Measurements from ENCODE around the gene LOXL1. TPM values are rescaled to one million over a fixed set of nuclear protein-coding genes. Genes with fewer than 3 reads are reported as not detected.

The LOXL1 gene
- total RNA-seq, 1 donor from 2014 or later: 31.9 TPM

DNA sequence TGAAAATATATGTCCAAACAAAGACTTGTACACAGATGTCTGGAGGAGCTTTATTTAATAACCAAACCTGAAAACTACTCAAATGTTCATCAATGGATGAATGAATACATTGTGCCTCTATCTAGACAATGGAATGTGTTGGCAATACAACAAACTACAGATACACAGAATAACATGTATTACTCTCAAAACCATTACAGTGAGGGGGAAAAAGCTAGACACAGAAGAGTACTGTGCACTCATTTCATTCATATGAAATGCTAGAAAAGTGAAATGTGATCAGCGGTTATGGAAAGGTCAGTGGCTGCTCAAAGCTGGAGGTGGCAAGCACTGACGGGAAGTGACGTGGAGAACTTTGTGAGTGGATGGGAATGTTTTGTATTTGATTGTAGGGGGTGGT lies 52.6 kb downstream of the LOXL1 start:
- intact Hi-C loops (cut with micrococcal nuclease): no loop called here
- Histone ChIP-seq H3K36me3 (no peaks in the 10 kb centered on the region), H3K4me3 (no peak overlapping the region), H3K4me1 (peaks cover 34% of the 10 kb centered on the region), H3K9me3 (replicated peaks) (no peaks in the 10 kb centered on the region), H3K27me3 (ENCODE audit: low read depth) (no peaks in the 10 kb centered on the region), H3K27ac (replicated peaks) (no peak overlapping the region)
- TF ChIP-seq, protein P1, sequence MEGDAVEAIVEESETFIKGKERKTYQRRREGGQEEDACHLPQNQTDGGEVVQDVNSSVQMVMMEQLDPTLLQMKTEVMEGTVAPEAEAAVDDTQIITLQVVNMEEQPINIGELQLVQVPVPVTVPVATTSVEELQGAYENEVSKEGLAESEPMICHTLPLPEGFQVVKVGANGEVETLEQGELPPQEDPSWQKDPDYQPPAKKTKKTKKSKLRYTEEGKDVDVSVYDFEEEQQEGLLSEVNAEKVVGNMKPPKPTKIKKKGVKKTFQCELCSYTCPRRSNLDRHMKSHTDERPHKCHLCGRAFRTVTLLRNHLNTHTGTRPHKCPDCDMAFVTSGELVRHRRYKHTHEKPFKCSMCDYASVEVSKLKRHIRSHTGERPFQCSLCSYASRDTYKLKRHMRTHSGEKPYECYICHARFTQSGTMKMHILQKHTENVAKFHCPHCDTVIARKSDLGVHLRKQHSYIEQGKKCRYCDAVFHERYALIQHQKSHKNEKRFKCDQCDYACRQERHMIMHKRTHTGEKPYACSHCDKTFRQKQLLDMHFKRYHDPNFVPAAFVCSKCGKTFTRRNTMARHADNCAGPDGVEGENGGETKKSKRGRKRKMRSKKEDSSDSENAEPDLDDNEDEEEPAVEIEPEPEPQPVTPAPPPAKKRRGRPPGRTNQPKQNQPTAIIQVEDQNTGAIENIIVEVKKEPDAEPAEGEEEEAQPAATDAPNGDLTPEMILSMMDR (IDR thresholded peaks at IDR 0.05; ENCODE audit: borderline replicate concordance): no peak
- DNase-seq: no peak

DNA sequence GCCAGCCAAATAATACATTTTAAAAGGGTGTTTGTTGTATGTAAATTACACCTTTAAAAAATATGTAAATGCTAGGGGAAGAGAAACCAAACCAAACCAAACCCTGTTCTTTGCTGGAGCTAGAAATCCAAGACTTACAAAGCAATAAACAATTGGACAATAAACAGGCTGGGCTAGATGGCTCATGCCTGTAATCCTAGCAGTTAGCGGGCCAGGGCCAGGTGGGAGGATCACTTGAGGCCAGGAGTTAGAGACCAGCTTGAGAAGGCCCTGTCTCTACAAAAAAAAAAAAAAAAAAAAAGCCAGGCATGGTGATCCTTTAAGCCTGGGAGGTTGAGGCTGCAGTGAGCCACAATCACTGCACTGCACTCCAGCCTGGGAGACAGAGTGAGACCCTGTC lies 53.4 kb downstream of the LOXL1 start:
- H3K9me3 ChIP-seq (replicated peaks): no peaks in the 10 kb centered on the region
- no peak overlapping the region for H3K27ac ChIP-seq (replicated peaks)
- TF ChIP-seq, protein P1 (IDR thresholded peaks at IDR 0.05; ENCODE audit: borderline replicate concordance): no peak
- peaks cover 41% of the 10 kb centered on the region for H3K4me1 ChIP-seq
- intact Hi-C loops (cut with micrococcal nuclease): no loop called here
- H3K4me3 ChIP-seq: no peak overlapping the region
- no peak for DNase-seq
- no peaks in the 10 kb centered on the region for H3K27me3 ChIP-seq (ENCODE audit: low read depth)
- peaks cover under 1% of the 10 kb centered on the region for H3K36me3 ChIP-seq

DNA sequence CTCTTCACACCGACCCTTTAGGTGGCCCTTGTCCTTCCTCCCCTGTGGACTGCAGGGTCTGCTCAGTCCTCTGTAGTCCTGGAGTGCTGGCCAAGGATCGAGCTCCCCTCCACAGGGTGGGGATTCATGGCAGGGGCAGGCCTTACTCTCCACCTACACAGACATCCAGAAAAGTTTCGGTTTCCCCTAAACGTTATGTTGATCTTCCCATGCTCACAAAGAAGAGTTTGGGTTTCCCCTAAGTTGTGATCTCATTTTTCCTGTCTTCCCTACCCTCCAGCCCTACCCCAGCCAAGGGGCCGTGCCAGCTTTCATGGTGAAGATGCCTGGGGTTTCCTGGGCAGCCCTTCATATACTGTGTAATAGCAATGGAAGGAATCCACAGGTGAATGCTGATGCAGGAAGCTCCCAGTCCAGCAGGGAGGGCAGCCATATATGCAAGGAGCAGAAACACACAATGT lies 55.5 kb downstream of the LOXL1 start:
- no peaks in the 10 kb centered on the region for H3K27me3 ChIP-seq (ENCODE audit: low read depth)
- peak overlapping the region; percentile 100 for H3K27ac ChIP-seq (replicated peaks)
- H3K9me3 ChIP-seq (replicated peaks): no peaks in the 10 kb centered on the region
- DNase-seq: no peak
- TF ChIP-seq, protein P1 (IDR thresholded peaks at IDR 0.05; ENCODE audit: borderline replicate concordance): no peak
- peaks cover 3% of the 10 kb centered on the region for H3K36me3 ChIP-seq
- peaks cover 63% of the 10 kb centered on the region for H3K4me1 ChIP-seq
- H3K4me3 ChIP-seq: peak overlapping the region; percentile 44
- intact Hi-C loops (cut with micrococcal nuclease): no loop called here

DNA sequence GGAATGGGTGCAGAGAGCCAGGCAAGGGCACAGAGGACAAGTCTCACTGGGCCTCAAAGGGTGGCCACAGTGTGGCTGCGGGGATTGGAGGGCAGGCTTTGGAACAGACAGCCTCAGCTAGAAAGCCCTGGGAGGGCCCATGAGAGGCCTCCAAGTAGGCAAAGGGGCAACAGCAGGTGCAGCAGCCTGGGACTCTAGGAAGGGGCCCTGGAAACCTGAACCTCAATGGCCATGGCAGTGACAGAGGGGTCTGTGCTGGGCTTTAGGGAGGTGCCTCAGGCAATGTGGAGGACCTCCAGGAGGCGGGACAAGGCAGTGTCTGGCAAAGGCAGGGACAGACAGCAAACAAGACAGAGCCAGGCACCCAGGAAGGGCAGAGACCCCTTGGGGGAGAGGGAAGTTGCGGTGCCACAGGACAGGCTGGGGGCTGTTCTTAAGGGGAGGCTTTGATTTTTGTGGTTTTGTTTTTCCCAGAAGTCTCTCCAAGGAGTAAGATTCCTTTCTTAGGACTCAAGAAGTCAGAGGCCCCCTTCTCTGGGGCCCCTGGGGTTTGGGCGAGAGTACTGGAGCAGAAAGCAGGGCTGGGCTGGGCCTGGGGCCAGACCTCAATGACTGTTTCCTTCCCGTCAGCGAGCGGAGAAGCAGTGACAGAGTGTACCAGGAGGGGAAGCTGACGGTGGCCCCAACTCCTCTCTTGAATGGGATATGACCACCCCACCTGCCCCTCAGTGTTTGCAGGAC lies 56.1 kb downstream of the LOXL1 start:
- Histone ChIP-seq H3K27ac (replicated peaks) (peak overlapping the region; percentile 100), H3K36me3 (peaks cover 4% of the 10 kb centered on the region), H3K4me1 (peaks cover 69% of the 10 kb centered on the region), H3K9me3 (replicated peaks) (no peaks in the 10 kb centered on the region), H3K4me3 (peak overlapping the region; percentile 44), H3K27me3 (ENCODE audit: low read depth) (no peaks in the 10 kb centered on the region)
- TF ChIP-seq, protein P1 (IDR thresholded peaks at IDR 0.05; ENCODE audit: borderline replicate concordance): no peak
- intact Hi-C loops (cut with micrococcal nuclease): no loop called here
- DNase-seq: peak; percentile 90

DNA sequence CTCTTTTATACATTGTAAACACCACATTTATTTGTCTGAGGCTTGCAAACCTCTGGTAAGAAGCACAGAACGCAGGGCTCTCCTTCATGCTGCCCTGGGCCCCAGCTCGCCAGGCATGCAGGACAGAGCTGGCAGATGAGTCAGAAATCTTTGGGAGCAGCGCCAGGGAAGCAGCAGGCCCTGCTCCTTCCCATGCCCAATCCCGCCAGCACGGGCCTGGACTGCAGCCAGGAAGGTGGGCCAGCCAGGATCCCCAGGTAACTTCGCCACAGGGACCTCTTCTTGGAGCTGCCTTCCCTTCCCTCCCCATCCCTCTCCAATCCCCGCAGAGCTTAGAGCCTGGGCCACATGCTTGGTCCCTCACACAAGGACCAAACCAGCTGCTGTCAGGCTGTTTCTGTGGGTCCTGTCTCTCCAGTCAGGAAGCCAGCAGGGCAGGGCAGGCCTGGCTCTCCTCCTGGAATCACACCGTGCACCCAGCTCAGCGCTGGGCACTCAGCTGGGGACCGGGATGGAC lies 57.0 kb downstream of the LOXL1 start:
- Histone ChIP-seq H3K27ac (replicated peaks) (peak overlapping the region; percentile 100), H3K4me3 (peak overlapping the region; percentile 44), H3K4me1 (peaks cover 77% of the 10 kb centered on the region), H3K9me3 (replicated peaks) (no peaks in the 10 kb centered on the region), H3K36me3 (peaks cover 12% of the 10 kb centered on the region), H3K27me3 (ENCODE audit: low read depth) (no peaks in the 10 kb centered on the region)
- TF ChIP-seq, protein P1 (IDR thresholded peaks at IDR 0.05; ENCODE audit: borderline replicate concordance): no peak
- intact Hi-C loops (cut with micrococcal nuclease): no loop called here
- peak; percentile 61 for DNase-seq

Data from left ventricle myocardium inferior (tissue), 1 donor.